B cell (primary cell): ENCODE data around the gene MCAM.

ENCODE experiments used
- CTCF ChIP-seq: fragments of 200-600 bp; IDR thresholded peaks from one replicate; pipeline ENCODE4 v1.8.0; 2022; ENCODE audit warnings: antibody characterized with exemption, mild to moderate bottlenecking
- EZH2 ChIP-seq: IDR thresholded peaks from 2 replicates; pipeline ENCODE4 v1.6.1; 2012; ENCODE audit warnings: borderline replicate concordance, low read depth, mild to moderate bottlenecking, moderate library complexity, low read length; ENCODE audit not compliant: insufficient read depth, poor library complexity, severe bottlenecking

GRCh38 chr11:119310682-119311052 lies 6.3 kb downstream of the MCAM start:
- TF ChIP-seq CTCF (no peak), EZH2 (no peak)
